Peyer's patch (tissue), 4 donors: ENCODE results near the gene HABP2. TPM values are rescaled to one million over a fixed set of nuclear protein-coding genes. Genes with fewer than 3 reads are reported as not detected.

Experiments used
- DNase-seq, 3 donors: peaks; one replicate each; pipeline ENCODE4 v3.0.0-alpha.2; 2017 to 2019
- H3K27ac ChIP-seq, 4 donors: fragments of 200-600 bp; sonication (generic); one replicate each; pipeline ENCODE4 v1.5.1; 2016 to 2019
- H3K27me3 ChIP-seq, 2 donors: fragments of 200-600 bp; sonication (generic); one replicate each; pipeline ENCODE4 v1.5.1; 2019
- H3K36me3 ChIP-seq, 3 donors: fragments of 200-600 bp; sonication (generic); one replicate each; pipeline ENCODE4 v1.5.1; 2016 to 2019
- H3K4me1 ChIP-seq, 4 donors: fragments of 200-600 bp; sonication (generic); one replicate each; pipeline ENCODE4 v1.5.1; 2016 to 2019
- H3K4me3 ChIP-seq, 4 donors: fragments of 200-600 bp; sonication (generic); 1 replicate in 3 of 4; 2 replicates in 1 of 4; pipeline ENCODE4 v1.5.1; 2016 to 2019; ENCODE audit warnings: mild to moderate bottlenecking in 1 of 4
- H3K9me3 ChIP-seq, 4 donors: fragments of 200-600 bp; sonication (generic); one replicate each; pipeline ENCODE4 v1.5.1; 2016 to 2019; ENCODE audit warnings: mild to moderate bottlenecking in 1 of 4
- CTCF ChIP-seq, 6 experiments: fragments of 450-650 bp in 4 of 6; fragments of 200-600 bp in 2 of 6; sonication (generic) in 1 of 6; IDR thresholded peaks; one replicate each; pipeline ENCODE4 v1.5.1; 2017 to 2019; ENCODE audit warnings: antibody characterized with exemption in 6 of 6, mild to moderate bottlenecking in 3 of 6, moderate library complexity in 1 of 6
- POLR2A ChIP-seq, 2 donors: fragments of 450-650 bp; IDR thresholded peaks; one replicate each; pipeline ENCODE4 v1.5.1; 2017; ENCODE audit warnings: antibody characterized with exemption in 2 of 2, mild to moderate bottlenecking in 2 of 2, moderate library complexity in 2 of 2
- total RNA-seq, 4 donors: library from RNA; depleted of rRNA; stranded (reverse); fragments of >200 nt; gene quantifications; one replicate each; pipeline ENCODE4 v1.1.0, GENCODE V29; 2016

Gene HABP2
- total RNA-seq, 4 donors from 2014 or later = 0.27 to 0.88 TPM; not detected in 2

GRCh38 chr10:113572520-113573290, 19.9 kb downstream of the HABP2 start:
- H3K4me1 ChIP-seq = no peaks in the 10 kb centered on the region
- no peak for DNase-seq
- no peaks in the 10 kb centered on the region for H3K9me3 ChIP-seq
- TF ChIP-seq POLR2A (IDR thresholded peaks at IDR 0.05) (no peak), CTCF (IDR thresholded peaks at IDR 0.05) (no peak)
- H3K4me3 ChIP-seq = no peak overlapping the region
- no peaks in the 10 kb centered on the region for H3K27me3 ChIP-seq
- H3K27ac ChIP-seq = no peak overlapping the region
- H3K36me3 ChIP-seq = no peaks in the 10 kb centered on the region

GRCh38 chr10:113573368-113573767, 20.5 kb downstream of the HABP2 start:
- TF ChIP-seq POLR2A (IDR thresholded peaks at IDR 0.05) (no peak), CTCF (IDR thresholded peaks at IDR 0.05) (no peak)
- DNase-seq = no peak
- no peaks in the 10 kb centered on the region for H3K27me3 ChIP-seq
- H3K9me3 ChIP-seq = no peaks in the 10 kb centered on the region
- H3K36me3 ChIP-seq = no peaks in the 10 kb centered on the region
- H3K4me3 ChIP-seq = no peak overlapping the region
- H3K27ac ChIP-seq = no peak overlapping the region
- H3K4me1 ChIP-seq = no peaks in the 10 kb centered on the region

GRCh38 chr10:113576852-113577251, 24.0 kb downstream of the HABP2 start:
- no peaks in the 10 kb centered on the region for H3K4me1 ChIP-seq
- no peak for DNase-seq
- H3K27ac ChIP-seq = no peak overlapping the region
- no peak for TF ChIP-seq POLR2A (IDR thresholded peaks at IDR 0.05)
- TF ChIP-seq CTCF (IDR thresholded peaks at IDR 0.05) = no peak
- H3K36me3 ChIP-seq = no peaks in the 10 kb centered on the region
- H3K4me3 ChIP-seq = no peak overlapping the region
- no peaks in the 10 kb centered on the region for H3K9me3 ChIP-seq
- no peaks in the 10 kb centered on the region for H3K27me3 ChIP-seq

- TF ChIP-seq POLR2A (IDR thresholded peaks at IDR 0.05) = no peak
- TF ChIP-seq CTCF (IDR thresholded peaks at IDR 0.05) = no peak
- DNase-seq = no peak
- no peaks in the 10 kb centered on the region for H3K36me3 ChIP-seq
- H3K27ac ChIP-seq = no peak overlapping the region
- no peaks in the 10 kb centered on the region for H3K4me1 ChIP-seq
- no peak overlapping the region for H3K4me3 ChIP-seq
- H3K9me3 ChIP-seq = no peaks in the 10 kb centered on the region
- H3K27me3 ChIP-seq = no peaks in the 10 kb centered on the region
Observed at GRCh38 chr10:113578773-113579172, 25.9 kb downstream of the HABP2 start.

- no peak for DNase-seq
- H3K27me3 ChIP-seq = no peaks in the 10 kb centered on the region
- TF ChIP-seq CTCF (IDR thresholded peaks at IDR 0.05) (no peak), POLR2A (IDR thresholded peaks at IDR 0.05) (no peak)
- no peaks in the 10 kb centered on the region for H3K4me1 ChIP-seq
- no peaks in the 10 kb centered on the region for H3K9me3 ChIP-seq
- H3K27ac ChIP-seq = no peak overlapping the region
- no peaks in the 10 kb centered on the region for H3K36me3 ChIP-seq
- no peak overlapping the region for H3K4me3 ChIP-seq
Observed at GRCh38 chr10:113581092-113581491, 28.2 kb downstream of the HABP2 start.
